K562 (cell line): Measurements from ENCODE around the gene ODF2. TPM values are rescaled to one million over a fixed set of nuclear protein-coding genes. Genes with fewer than 3 reads are reported as not detected.

Source experiments
- ATF6 ChIP-seq: sonication (generic); formaldehyde crosslinking; IDR thresholded peaks from 2 replicates; pipeline ENCODE4 v1.4.0; 2020; ENCODE audit warnings: mild to moderate bottlenecking, missing genetic modification reagents
- IFI16 ChIP-seq: fragments of 250-450 bp; sonication (Bioruptor Pico); IDR thresholded peaks from 2 replicates; pipeline ENCODE4 v2.1.2; 2022; ENCODE audit warnings: mild to moderate bottlenecking, inconsistent platforms
- KDM5B ChIP-seq: fragments of 200-600 bp; sonication (generic); IDR thresholded peaks from 2 replicates; pipeline ENCODE4 v1.6.1; 2012; ENCODE audit warnings: low read depth, mild to moderate bottlenecking, moderate library complexity, low read length, control low read depth, inconsistent platforms; ENCODE audit not compliant: insufficient replicate concordance
- POLR2A ChIP-seq: fragments of 450-650 bp; conservative IDR thresholded peaks from 2 replicates; pipeline ENCODE4 v1.6.1; 2016
- RREB1 ChIP-seq: fragments of 250-450 bp; sonication (Bioruptor Pico); IDR thresholded peaks from 2 replicates; pipeline ENCODE4 v1.4.0; 2020
- TFE3 ChIP-seq: fragments of 450-650 bp; formaldehyde crosslinking; IDR thresholded peaks from 2 replicates; pipeline ENCODE4 v1.4.0; 2020; ENCODE audit warnings: mild to moderate bottlenecking, mixed read lengths
- U2AF2 ChIP-seq: fragments of 200-400 bp; formaldehyde crosslinking; optimal IDR thresholded peaks from 2 replicates; pipeline ENCODE3; 2017; ENCODE audit warnings: low read depth, mild to moderate bottlenecking, low read length
- ZNF212 ChIP-seq: fragments of 450-650 bp; formaldehyde crosslinking; IDR thresholded peaks from 2 replicates; pipeline ENCODE4 v1.4.0; 2020; ENCODE audit warnings: mild to moderate bottlenecking
- polyA plus RNA-seq, 8 experiments: library from polyadenylated mRNA; depleted of rRNA in 4 of 8; stranded (reverse) in 5 of 8; unstranded in 3 of 8; fragments of >200 nt; fragmentation: Nextera tagmentation in 2 of 8; fragmentation: Illumina TruSeq in 1 of 8; extraction: Ambion mirVana in 2 of 8; extraction: Trizol in 1 of 8; gene quantifications; 2 replicates each; pipeline versions ENCODE4 v1.2.1 to v1.2.3, GENCODE V29; 2011 to 2014; ENCODE audit warnings: inconsistent platforms in 1 of 8, missing spikeins in 1 of 8
- total RNA-seq, 7 experiments: library from RNA; depleted of rRNA in 6 of 7; stranded (reverse); fragments of >200 nt in 6 of 7; fragmentation: Illumina TruSeq in 2 of 7; extraction: Trizol in 2 of 7; gene quantifications; 2 replicates each; pipeline versions ENCODE4 v1.2.1 to v1.2.3, GENCODE V29; 2011 to 2021; ENCODE audit warnings: low replicate concordance in 1 of 7
- TF ChIP-seq, protein P1 (sequence below): fragments of 450-650 bp; IDR thresholded peaks from 2 replicates; pipeline ENCODE4 v1.6.1; 2016; ENCODE audit warnings: borderline replicate concordance
- TF ChIP-seq, protein P2 (sequence below): fragments of 450-650 bp; IDR thresholded peaks from 2 replicates; pipeline ENCODE4 v1.6.1; 2018; ENCODE audit warnings: mild to moderate bottlenecking, low read depth; ENCODE audit not compliant: partially characterized antibody

Gene ODF2
- total and polyA plus RNA-seq, 9 of the 15 experiments (the other 6 are each of a cell fraction or from before 2014, with no cell fraction given), result 16.5 to 83.2 (median 69.7) TPM

DNA sequence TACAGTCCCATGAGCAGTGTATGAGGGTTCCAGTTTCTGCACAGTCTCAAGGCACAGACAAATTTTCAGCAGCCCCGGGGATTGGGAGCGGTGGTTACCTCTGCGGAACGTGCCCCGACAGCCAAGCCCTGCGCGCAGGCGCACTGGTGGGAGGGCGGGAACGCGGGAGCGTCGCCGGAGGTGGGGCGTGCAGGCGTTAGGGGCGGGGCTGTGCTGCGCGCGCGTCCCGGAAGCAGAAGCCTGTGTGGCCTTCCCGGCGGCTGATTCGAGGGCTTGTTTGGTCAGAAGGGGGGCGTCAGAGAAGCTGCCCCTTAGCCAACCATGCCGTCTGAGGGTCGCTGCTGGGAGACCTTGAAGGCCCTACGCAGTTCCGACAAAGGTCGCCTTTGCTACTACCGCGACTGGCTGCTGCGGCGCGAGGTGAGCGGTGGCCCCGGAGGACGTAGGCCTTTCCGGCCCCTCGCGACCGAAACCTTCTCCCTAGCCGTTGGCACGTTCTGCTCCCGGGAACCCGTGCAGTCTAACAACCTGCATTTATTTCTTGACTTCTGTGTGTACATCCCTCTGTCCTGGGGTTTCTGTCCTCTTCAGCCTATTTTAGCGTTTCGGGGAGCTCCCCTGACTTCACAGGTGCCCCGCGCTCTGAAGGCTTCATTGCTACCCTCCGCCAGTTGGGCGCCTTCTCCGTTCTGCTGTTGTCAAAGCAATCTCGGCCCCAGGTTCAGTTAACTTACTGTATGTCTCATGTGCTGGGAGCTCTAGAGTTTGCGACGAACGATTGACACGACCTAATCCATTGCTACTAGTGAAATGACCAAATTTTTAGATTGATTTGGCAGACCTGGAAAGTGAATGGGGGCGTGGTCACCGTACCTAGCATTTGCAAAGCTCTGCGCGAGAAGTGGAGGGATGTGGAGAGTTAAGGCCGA, 48.9 kb downstream of the ODF2 start, which contains the start of gene GLE1 (continued):
- TF ChIP-seq, protein P1, sequence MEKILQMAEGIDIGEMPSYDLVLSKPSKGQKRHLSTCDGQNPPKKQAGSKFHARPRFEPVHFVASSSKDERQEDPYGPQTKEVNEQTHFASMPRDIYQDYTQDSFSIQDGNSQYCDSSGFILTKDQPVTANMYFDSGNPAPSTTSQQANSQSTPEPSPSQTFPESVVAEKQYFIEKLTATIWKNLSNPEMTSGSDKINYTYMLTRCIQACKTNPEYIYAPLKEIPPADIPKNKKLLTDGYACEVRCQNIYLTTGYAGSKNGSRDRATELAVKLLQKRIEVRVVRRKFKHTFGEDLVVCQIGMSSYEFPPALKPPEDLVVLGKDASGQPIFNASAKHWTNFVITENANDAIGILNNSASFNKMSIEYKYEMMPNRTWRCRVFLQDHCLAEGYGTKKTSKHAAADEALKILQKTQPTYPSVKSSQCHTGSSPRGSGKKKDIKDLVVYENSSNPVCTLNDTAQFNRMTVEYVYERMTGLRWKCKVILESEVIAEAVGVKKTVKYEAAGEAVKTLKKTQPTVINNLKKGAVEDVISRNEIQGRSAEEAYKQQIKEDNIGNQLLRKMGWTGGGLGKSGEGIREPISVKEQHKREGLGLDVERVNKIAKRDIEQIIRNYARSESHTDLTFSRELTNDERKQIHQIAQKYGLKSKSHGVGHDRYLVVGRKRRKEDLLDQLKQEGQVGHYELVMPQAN, result peak; percentile 93
- peak; percentile 76 for TF ChIP-seq KDM5B
- TF ChIP-seq, protein P2, sequence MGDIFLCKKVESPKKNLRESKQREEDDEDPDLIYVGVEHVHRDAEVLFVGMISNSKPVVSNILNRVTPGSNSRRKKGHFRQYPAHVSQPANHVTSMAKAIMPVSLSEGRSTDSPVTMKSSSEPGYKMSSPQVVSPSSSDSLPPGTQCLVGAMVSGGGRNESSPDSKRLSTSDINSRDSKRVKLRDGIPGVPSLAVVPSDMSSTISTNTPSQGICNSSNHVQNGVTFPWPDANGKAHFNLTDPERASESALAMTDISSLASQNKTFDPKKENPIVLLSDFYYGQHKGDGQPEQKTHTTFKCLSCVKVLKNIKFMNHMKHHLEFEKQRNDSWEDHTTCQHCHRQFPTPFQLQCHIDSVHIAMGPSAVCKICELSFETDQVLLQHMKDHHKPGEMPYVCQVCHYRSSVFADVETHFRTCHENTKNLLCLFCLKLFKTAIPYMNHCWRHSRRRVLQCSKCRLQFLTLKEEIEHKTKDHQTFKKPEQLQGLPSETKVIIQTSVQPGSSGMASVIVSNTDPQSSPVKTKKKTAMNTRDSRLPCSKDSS, result no peak
- no peak for TF ChIP-seq TFE3 (CRISPR knock-in tag)
- peak; percentile 78; the same call in 1 of the 2 replicates for TF ChIP-seq RREB1 (CRISPR knock-in tag)
- TF ChIP-seq ZNF212 (CRISPR knock-in tag), result no peak
- peak; percentile 90 for TF ChIP-seq POLR2A
- TF ChIP-seq ATF6 (CRISPR knock-in tag), result peak; percentile 82
- TF ChIP-seq U2AF2, result no peak
- TF ChIP-seq IFI16 (CRISPR knock-in tag), result no peak
